Activated CD4-positive, alpha-beta T cell treated with anti-CD3 and anti-CD28 coated beads for 4 hours (primary cell): Measurements from ENCODE around the gene SGMS1.

Source experiments
- DNase-seq, 2 donors: peaks; one replicate each; pipeline ENCODE4 v3.0.0-alpha.2; 2020

SGMS1 gene

GRCh38 chr10:50415292-50415691 is 208.5 kb downstream of the SGMS1 start:
- DNase-seq, result no peak

DNA sequence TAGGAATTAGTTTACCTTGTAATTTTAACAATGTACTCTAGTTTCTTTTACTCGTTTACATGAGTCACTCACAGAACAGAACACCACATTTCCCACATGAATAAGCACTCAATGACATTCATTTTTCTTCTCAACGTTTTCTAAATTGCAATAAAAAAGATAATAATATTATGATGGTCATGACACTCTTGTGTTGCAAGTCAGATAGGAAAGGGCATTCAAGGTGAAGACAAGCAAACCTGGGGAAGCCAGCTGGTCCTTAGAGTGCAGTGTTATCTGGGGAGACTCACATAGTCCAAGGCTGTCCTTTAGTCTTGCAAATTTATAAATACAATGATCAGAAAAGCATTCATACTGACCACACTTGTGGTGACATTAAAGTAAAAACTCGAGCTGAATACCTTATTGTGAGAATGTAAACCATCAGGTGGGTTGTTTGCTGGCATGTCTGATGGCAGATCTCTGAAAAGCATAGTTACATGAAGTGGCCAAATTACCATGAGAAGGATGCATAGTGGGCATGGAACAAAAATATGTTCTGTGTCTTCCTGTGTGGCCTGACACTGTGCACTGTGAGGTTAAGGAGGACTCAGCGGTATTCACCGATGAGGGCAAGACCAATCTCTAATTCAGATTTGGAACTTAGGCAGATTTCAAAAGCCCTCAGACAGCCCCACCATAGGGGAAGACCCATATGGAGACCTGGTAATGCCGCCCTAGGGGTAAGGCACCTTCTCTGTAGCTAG is 213.5 kb downstream of the SGMS1 start:
- no peak for DNase-seq

- DNase-seq, result no peak
These were observed 216.5 kb downstream of the SGMS1 start for GRCh38 chr10:50407076-50407801.

DNA sequence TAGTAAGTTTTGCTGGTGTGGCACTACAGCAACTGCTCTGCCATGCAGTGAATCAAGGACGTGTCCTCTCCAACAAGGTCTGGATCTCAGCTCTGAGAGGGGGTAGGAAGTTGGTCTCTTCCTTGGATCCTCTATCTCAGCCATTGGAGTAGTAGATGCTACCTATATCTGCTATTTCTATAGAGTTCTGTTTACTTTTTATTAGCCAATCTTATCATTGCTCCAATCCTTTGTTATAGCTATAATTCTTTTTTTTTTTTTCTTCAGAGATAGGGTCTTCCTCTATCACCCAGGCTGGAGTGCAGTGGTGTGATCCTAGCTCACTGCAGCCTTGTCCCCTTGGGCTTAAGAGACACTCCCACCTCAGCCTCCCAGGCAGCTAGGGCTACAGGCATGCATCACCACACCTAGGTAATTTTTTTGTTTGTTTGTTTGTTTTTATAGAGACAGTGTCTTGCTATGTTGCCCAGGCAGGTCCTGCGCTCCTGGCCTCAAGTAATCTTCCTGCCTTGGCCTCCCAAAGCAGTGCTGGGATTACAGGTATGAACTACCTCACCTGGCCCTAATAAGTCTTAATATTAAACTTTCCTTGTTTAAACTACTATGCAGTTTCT is 217.2 kb downstream of the SGMS1 start:
- DNase-seq, result no peak

GRCh38 chr10:50405723-50406122 is 218.0 kb downstream of the SGMS1 start:
- DNase-seq, result no peak

GRCh38 chr10:50404021-50404773 is 219.6 kb downstream of the SGMS1 start:
- no peak for DNase-seq

- no peak for DNase-seq
These were observed 220.7 kb downstream of the SGMS1 start for GRCh38 chr10:50403074-50403473.

- no peak for DNase-seq
These were observed 221.3 kb downstream of the SGMS1 start for GRCh38 chr10:50402466-50402865.

DNA sequence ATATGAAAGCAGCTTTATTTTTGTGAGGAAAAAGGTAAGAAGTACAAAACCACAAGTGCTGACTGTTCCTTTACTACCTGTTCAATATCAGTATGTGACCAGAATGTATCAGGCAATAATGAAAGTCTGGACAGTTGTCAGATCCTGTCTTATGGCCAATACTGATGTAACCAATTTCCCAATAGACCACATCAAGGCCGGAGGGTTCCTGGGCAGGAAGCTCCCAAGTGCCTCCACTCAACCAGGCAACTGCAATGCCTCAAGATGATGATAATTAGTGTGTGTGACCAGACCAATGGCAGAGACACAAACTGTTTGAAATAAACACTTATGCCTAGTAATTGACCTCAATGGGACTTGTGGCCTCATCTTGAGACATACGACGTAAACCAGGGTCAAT is 223.1 kb downstream of the SGMS1 start:
- no peak for DNase-seq

DNA sequence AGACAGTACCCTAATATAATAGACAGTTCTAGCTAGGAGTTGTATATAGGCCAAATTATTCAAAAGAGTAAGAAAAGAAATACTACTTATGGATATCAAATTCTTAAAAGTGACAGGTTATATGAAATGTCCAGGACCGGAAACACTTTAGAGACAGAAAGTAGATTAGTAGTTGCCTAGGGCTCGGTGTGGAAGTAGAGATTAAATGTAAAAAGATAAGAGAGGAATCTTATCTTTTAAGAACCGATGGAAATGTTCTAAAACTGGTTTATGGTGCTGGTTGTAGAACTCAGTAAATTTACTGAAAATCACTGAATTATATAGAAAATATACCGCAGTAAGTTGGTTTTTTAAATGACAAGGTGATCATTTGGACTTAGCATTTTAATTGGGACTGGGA is 224.9 kb downstream of the SGMS1 start:
- DNase-seq, result no peak

- no peak for DNase-seq
These were observed 225.4 kb downstream of the SGMS1 start for GRCh38 chr10:50398381-50398780.

- no peak for DNase-seq
These were observed 226.2 kb downstream of the SGMS1 start for GRCh38 chr10:50397312-50398140.

- DNase-seq, result no peak
These were observed 227.1 kb downstream of the SGMS1 start for GRCh38 chr10:50396491-50397311.

GRCh38 chr10:50395851-50396250 is 227.9 kb downstream of the SGMS1 start:
- DNase-seq, result no peak

- DNase-seq, result no peak
These were observed 228.5 kb downstream of the SGMS1 start for GRCh38 chr10:50395271-50395670.

DNA sequence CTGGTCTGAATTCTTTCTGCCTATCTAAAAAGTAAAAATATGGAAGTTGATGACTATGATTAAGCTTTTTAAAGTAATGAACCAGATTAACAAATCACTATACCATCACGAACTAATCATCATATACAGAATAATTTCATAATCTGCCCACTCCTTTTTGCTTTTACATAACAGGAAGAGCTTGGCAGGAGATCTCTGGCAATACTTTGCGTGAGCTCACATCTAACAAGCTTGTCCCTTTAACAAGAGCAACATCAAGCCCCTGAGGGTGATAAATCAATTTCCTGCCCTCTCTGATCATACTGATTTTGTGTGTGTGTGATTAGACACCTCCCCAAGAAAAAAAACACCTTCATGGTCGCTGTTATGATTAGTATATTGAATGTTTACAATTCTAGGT is 228.9 kb downstream of the SGMS1 start:
- no peak for DNase-seq

DNA sequence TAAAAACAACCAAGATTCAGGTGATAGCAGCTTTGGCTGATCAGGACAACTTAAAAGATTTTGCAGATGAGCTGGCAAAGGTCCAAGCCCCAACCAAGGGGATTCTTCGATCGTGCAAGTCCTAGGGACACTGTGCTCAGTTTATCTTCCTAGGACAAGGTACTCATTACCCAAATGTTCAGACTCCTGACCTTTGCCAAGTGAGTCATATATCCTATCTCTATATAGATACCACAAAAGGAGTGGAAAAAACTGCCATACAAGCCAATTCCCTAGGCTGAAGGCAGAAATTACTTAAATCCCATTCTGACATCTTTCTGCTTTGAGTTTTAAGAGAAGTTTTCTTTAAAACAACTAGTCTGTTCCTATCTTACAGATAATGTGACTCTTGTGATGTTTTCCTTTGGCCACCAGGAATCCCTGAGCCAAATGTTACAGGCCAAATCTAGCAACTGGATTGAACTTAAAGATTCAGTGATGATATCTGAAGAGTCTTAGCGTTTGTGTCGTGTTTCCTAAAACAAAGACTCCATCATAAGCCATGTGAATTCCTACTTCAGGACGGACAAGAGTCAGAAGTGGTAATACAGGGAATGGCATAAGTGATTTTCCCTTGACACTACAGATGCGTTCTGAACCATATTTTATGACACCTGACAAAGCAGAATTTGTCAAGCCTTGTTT is 229.8 kb downstream of the SGMS1 start:
- DNase-seq, result no peak

DNA sequence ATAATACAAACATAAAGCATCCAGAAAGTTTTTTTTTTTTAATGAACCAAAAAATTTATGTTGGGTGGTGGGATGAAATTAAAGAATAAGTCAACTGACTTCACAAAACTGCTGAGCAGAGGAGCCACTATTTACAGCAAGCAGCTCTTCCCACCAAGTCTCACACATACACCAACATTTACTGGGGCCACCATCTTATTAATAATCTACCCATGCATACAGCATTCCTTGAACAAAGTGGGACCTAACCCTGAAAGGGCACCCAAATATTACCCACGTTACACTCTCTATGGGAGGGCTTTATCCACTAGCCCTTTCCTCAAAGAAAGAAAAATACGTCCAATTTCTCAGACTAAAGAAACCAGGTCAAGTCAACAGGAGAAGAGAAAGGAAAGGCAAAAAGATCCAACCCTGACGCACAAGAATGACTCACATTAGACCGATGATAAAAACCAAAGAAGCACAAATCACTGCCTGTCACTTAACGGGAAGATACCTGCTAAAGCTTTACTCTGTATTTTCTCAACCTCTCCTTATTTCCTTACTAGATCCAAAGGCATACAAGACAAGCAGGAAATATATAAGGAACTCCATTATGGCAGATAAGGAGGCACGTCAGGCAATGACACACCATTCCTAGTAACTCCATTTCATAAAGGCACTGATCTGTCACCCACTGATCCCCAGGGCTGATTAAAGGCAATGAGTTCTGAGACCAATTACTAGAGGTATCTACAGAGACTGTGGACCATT is 230.6 kb downstream of the SGMS1 start:
- DNase-seq, result no peak

- no peak for DNase-seq
These were observed 231.3 kb downstream of the SGMS1 start for GRCh38 chr10:50392426-50392825.

DNA sequence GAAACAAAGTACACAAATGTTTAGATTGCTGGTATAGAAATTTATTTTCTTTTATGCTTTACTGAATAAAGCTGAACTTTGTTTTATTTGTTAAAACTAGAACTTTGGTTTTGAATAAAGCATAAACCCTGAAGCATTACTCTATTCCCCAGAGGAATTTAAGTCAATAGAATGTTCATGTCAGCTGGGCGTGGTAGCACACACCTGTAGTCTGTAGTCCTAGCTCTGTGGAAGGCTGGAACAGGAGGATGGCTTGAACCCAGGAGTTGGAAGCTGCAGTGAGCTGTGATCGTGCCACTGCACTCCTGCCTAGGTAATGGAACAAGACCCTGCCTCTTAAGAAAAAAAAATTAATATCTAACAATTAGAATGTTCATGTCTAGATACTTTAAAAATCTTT is 233.5 kb downstream of the SGMS1 start:
- no peak for DNase-seq
